IPS-11a (cell line): ENCODE results near the gene ATP5PD.
A peak's percentile ranks its signal among the peaks of the same experiment; 100 is the strongest.
"Not testable (repeated sequence)": the region's sequence is repeated elsewhere in the genome, so short reads cannot be mapped to it uniquely, and the experiment has no call there.

ENCODE experiments used
- H3K4me3 ChIP-seq: one replicate; pipeline ENCODE4 v1.5.1; 2013; ENCODE audit warnings: low read depth, low read length, control low read depth

The ATP5PD gene

DNA sequence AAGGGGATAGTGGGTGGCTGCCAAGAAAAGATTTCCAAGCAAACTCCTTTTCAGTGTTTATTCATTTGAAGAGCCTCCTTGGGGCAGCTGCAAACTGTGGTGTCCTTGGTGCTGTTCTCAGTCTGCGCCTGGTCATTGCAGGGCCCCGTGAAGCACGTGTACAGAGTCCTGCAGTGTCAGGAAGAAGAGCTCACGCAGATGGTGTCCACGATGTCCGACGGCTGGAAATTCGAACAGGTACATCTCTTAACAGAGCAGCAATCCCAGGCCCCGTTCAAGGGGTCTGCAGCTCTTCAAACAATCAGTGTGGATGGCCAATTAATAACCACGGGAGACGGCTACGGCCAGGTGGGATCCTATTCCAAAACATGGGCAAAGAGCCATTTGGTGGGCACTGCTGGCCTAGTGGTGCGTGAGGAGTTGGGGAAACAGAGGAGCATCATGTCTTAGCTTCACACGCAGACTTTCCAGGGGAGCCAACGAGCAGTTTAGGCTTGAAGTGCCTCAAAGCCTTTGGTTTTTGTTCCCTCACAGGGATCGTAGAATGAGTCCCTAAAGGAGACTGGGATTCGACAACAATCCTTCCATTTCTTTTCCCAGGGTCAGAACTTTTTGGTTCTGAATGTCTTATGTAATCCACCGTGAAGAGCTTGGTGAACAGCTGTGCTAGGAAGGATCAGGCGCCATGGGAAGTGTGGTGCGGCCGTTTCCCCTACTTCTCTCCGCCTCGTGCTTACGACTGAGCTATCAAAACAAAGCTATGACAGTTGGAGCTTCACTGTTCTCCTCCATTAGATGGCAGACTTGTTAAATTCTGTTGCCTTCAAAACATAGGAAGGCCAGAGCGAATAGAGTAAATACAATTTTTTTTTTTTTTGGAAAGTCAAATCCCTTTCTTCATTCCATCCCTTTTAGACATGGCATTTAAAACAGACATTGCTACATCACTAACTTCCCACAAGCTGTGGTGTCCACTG is 12.9 kb upstream of the ATP5PD start:
- H3K4me3 ChIP-seq = no peak overlapping the region

DNA sequence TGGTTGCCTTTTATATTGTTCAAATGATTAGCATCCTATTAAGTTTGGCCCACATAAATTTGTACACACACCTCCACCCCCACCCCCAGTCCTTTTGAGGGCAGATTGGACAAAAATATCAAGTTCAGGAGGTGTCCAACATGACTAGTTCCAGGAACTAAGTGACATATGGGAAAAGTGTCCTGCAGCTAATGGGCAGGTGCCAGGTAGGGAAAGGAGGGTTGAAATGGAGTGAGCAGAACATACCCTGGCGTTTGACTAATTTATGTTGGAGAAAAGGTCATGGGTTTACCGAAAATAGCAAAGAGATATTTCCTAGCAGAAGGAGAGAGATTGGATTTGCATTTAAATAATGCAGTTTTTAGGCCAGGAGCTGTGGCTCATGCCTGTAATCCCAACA is 5.2 kb upstream of the ATP5PD start:
- no peak overlapping the region for H3K4me3 ChIP-seq

DNA sequence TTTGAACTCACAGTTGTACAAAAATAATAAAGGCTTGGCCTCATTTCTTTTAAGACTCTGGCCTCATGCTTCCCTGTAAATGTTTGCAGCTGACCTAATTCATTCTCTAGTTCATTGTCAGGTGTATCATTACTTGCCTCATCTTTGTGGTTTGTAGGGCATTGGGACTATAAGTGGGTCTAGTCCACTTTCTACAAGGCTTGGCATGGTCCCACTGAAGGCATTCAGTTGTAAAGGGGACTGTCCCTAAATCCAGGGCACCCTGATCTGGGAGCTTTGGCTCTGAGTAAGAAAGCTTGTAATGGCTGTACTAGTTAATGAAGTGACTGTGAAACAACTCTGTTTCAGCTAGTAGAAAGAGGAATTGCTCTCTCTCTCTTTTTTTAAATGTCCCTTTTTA is 2.9 kb upstream of the ATP5PD start:
- no peak overlapping the region for H3K4me3 ChIP-seq

DNA sequence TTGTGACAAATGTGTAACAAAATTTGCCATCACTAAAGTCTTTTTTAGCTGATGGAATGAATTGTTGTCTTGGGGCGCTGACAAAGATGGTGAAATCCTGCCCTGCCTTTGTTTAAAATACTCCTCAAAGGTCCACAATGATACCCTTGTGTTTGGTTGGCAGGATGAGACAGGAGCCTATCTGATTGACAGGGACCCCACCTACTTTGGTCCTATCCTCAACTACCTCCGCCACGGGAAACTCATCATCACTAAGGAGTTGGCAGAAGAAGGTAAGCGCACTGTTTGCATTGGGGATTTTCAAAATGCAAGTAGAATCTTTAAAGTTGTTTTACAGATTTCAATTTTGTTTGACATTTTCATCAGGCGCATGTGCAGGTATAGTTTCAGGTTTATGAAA is 2.3 kb upstream of the ATP5PD start:
- H3K4me3 ChIP-seq = no peak overlapping the region

DNA sequence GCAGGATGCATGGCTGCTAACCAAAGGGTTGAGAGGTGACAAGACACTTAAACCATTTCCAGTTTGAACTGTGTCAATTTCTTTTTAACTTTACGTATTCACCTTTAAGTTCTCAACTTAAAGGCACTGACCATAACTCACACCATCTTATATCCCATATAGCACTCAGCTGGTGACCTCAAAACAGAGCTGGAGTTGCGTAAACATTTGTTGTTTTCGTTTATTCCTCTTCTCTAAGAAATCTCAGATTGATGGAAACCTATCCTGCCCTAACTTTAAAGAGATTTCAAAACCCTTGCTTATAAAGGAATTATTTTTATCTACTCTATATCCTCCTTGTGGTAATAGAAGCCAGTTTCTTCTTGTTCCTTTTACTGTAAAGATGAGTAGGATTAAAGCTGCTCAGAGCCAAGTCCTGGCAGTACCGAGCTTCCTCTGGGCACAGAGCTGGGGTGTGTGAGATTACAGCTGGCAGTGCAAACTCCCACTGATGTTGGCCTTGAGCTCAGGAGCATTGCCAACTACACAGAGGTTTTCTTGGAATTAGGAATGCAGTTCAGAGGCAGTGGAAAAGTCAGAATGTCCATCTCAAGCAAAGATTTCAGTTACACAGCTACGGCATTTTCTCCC is 1.6 kb upstream of the ATP5PD start:
- peak overlapping the region; percentile 86 for H3K4me3 ChIP-seq

DNA sequence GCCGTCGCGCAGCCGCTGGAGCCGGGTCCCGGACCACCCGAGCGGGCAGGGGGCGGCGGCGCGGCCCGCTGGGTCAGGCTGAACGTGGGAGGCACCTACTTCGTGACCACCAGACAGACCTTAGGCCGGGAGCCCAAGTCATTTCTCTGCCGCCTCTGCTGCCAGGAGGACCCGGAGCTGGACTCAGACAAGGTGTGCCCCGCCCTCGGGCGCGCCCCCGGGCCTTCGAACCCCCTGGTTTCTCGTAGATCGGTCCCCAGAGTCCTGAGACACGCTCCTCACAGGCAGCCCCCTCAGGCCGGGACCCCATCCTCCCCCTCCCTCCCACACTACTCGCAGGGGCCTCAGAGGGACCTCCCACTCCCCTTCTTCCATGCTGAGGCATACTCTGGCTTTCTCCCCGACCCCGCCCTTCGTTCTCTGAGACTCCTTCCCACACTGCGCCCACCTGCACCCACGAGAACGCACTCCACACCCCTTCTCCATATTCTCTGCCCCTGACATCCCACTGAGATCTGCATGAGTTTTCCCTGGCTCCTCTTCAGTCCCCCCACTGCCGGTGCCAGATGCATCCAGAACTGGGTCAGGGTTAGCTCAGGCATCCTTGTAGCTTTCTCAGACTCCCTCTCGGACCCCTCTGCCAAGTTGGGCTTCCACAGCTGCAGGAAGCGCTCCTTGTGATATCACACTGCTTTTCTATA is 779 bp upstream of the ATP5PD start:
- H3K4me3 ChIP-seq = peak overlapping the region; percentile 86

DNA sequence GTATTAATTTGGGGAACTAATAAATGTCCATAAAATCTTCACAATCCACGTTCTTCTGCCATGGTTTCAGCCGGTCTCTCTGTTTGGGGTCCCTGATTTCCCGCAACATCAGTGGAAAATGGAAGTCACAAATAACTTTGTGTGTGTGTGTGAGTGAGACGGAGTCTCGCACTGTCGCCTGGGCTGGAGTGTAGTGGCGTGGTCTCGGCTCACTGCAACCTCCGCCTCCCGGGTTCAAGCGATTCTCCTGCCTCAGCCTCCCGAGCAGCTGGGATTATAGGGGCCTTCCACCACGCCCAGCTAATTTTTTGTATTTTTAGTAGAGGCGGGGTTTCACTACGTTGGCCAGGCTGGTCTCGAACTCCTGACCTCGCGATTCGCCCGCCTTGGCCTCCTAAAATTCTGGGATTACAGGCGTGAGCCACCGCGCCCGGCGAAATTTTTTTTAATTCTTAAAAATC is 793 bp downstream of the ATP5PD start:
- peak overlapping the region; percentile 98 for H3K4me3 ChIP-seq

DNA sequence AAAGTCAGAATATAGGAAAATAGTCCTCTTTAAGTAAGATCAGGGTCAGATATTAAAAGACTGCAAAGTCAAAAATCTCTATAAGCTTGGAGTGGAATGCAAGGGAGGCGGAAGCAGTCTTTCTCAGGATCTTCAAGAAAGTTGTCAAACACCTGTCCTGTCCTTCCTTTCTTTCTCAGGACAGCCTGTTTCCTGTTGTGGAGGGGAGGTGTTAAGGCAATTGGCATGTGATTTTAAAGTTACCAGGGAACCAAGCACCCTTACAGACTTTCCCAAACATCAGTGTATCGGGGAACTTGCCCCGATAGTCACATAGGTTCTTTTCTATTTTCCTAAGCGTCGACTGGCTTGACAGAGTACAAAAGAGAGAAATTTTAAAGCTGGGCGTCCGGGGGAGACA is 2.1 kb downstream of the ATP5PD start:
- no peak overlapping the region for H3K4me3 ChIP-seq

DNA sequence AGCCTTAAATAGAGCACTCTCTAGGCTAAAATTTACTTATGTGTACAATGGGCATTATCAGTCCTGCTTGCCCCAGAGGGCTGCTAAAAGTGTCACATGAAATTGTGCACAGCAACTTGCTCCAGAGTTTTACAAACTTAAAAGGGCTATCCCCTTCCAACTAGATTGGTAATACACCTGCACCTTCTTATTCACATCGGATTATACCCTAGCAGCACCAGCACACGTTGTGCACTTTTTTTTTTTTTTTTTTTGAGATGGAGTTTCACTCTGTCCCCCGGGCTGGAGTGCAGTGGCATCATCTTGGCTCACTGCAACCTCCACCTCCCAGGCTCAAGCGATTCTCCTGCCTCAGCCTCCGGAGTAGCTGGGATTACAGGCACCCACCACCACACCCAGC is 3.0 kb downstream of the ATP5PD start:
- not testable (repeated sequence) for H3K4me3 ChIP-seq

DNA sequence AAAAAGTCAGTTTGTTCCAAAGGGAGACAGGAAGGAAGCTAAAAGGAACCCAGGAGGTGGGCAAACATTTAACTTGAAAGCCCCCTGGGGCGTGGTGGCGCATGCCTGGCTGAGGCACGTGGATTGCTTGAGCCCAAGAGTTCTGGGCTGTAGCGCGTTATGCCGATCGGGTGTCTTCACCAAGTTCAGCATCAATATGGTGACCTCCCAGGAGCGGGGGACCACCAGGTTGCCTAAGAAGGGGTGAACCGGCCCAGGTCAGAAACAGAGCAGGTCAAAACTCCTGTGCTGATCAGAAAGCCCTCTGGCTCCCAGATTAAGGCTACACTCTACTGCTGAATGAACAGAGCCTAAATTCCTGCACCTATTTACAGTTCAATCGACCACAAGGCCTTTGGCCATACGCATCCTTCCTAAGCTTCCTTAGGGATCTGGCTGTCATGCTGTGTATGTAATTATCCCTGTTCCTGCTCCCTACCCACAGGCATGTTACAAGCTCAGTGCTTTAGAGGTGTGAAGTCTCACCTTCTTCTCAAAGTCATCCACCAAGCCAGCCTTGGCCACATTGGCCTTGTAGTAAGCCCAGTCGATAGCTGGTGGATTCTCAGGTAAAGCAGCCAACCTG is 5.0 kb downstream of the ATP5PD start:
- no peak overlapping the region for H3K4me3 ChIP-seq

DNA sequence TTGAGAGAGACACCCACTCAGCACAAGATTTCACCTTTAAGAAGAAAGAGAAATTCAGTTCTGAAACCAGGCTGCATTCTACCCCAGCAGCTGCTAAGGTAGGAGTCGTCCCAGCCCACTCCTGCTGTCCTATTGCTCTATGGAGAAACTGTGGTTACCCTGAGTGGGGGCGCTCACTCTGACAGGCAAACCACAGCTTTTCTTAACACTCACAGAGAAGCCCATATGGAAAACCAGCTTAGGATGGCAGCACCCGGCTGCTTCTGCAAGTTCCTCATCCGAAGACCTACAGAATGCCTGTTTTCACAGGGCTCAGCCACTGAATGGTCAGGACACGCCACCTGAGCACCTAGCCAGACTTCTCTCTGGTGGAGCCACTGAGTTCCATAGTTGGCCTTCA is 7.5 kb downstream of the ATP5PD start:
- H3K4me3 ChIP-seq = no peak overlapping the region

DNA sequence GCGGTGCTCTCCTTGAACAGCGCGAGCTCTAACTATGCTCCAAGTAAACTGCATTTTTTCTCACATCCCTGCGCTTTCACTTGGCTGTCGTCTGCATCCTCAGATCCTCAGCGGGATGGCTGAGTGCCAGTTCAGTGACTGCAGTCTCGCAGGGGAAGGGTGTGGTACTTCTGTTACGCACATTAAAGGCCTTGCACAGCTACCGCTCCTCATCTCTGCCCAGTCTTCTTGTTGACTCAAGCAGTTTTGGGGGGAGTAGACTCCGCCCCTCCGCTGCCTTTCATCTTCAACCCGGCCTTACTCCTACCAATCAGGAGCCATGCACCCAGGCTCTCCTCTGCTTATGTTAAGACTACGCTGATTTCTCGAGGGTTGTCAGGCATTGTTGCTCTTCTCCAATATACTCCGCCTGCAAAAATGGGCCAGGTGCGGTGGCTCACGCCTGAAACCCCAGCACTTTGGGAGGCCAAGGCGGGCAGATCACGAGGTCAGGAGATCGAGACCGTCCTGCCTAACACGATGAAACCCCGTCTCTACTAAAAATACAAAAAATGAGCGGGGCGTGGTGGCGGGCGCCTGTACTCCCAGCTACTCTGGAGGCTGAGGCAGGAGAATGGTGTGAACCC is 10.0 kb downstream of the ATP5PD start:
- no peak overlapping the region for H3K4me3 ChIP-seq

DNA sequence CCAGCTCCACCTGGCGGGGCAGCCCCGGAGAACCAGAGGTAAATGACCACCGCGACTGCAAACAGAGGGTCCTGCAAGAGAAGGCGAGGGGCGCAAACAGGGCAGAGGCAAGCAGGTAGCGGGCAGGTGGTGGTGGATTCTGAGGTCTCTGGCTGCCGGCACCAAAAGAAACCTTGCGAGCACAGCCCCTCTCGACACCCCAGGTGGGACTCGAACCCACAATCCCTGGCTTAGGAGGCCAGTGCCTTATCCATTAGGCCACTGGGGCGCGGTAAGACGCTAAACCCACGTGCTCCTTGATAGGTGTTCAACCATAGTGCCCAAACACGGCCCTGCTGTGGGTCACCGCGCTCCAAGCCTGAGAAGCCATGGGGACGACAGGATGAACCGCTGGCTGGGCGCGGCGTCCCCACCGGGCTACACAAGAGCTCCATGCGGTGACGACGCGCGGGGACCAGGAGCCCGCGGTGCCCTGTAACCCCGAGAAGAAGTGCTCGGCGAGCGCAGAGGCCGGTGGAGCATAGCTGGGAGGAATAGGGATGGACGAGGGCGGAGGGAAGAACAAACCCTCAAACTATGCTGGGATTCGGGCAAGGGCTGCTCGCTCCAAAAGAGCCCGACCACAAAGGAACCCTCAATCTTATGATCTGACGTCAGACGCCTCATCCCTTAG is 12.4 kb downstream of the ATP5PD start:
- peak overlapping the region; percentile 96 for H3K4me3 ChIP-seq

DNA sequence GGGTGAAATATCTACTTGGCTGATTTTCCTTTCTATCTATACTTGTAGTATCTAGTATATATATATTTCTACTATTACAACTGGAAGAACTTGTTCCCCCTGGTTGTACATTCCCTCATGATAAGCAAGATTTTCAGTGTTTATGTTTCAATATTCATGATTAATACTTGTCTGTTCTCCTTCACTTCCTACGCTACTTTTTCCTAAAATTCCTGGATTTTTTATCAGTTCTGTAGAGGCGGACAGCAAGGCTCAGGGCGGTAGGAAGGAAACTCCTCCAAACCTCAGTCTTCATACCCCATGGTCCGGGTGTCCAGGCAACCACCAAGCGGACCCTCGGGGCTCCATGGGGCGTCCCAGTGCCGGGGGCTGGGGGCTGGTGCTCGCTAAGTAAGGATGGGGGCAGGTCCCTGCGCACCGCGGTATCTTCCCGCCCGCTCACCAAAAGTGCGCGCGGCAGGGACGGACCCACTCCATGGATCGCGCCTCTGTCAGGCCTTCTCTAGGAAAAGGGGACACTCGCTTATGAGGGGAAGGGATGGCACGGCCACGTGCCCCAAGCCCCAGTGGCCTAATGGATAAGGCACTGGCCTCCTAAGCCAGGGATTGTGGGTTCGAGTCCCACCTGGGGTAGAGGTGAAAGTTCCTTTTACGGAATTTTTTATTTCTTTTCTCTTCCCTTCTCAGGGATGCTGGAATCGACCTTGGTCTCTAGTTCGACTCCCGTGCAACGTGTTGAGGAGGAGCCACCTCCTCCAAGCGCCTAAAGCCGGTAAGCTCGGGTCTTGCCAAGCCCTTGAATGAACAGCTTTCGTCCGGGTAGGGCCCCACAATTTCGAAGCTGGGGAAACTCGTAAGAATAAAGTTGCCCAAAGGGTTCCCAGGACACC is 13.2 kb downstream of the ATP5PD start:
- peak overlapping the region; percentile 96 for H3K4me3 ChIP-seq

DNA sequence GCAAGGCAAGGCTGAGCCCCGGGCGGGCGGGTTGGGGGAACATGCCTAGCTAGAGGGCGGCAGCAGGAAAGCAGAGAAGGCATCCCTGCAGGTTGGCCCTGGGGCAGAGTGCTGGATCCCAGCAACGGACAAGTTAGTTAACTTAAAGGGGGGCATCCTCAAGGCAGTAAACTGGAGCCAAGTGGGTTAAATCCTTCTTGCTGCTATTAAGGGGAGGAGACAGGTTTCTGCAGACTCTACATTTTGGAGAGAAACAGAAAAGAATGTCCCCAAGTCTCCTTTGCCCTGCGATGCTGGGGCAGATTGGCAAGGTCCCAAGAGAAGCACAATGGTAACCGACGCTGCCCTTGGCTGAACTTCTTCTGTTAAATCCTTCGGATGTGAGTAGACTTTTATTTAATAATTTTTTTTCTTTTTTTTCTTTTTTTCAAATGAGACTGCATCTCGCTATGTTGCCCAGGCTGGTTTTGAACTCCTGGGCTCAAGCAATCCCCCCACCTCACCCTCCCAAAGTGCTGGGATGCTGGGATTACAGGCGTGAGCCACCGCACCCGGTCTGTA is 14.0 kb downstream of the ATP5PD start:
- peak overlapping the region; percentile 96 for H3K4me3 ChIP-seq

DNA sequence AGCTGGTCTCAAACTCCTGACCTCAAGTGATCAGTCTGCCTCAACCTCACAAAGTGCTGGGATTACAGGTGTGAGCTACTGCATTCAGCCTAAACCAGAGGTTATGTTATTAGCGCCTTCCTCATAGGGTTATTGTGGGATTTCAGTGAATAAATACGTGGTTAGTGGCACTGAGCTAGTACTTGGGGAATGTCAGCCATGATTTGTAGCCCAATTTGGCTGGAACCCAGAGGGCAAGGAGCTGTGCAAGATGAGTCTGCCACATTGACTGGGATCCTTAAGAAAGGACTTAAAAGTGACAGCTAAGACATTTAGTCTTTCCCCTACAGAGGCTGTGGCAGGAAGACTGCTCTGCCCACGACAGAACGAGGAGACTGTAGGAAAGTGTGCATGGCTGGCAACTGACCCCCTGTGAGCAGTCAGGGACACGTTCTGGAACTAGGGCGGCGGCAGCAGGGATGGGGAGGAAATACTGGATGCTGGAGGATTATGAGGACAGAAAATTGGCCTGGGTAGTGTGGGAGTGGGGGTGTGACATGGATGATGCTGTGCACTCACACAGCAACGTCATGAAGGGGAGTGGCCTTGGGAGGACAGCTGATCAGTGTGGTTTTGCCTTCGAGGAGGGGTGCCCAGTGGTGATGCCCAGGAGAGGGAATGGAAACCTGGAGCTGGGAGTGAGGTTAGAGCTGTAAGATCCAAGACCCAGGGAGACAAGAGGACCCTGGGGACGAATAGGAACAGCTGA is 14.6 kb downstream of the ATP5PD start:
- H3K4me3 ChIP-seq = no peak overlapping the region

DNA sequence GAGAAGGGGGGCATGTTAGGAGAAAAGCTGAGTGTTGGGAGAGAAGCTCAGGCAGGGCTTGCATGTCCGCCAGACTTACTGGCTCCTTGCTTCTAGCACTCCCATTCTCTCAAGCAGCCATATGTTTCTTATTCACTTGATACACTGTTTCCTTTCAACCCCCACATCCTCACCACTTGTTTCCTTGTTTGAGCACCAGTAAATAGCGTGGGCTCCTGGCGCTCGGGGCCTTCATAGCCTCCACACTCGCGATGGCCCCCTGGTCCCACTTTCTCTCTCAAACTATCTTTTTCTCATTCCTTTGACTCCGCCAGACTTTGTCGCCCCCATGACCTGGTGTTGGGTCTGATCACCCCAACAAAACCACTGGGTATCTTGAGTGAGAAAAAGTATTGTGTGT is 16.6 kb downstream of the ATP5PD start:
- H3K4me3 ChIP-seq = no peak overlapping the region

DNA sequence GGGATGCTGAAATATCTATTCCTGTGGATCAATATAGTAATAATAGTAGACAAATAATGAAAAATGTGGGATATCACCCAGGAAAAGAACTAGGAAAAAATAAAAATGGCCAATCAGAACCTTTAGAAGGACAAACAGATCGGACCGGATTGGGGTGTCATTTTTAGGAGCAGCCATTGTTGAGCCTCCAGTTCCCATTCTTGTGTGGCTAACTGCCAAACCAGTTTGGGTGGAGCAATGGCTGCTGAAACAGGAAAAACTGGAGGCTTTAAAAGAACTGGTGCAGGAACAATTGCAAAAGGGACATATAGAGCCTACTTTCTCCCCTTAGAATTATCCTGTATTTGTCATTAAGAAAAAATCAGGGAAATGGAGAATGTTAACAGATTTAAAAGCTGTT is 20.1 kb downstream of the ATP5PD start:
- not testable (repeated sequence) for H3K4me3 ChIP-seq
